ENCODE measurements around the gene RASGRF1.

- no peak for TF ChIP-seq CTCF (optimal IDR thresholded peaks at IDR 0.05 in 1 of 3, IDR thresholded peaks at IDR 0.05 in 1 of 3, conservative IDR thresholded peaks at IDR 0.05 in 1 of 3; ENCODE audit: extremely low read depth in 1 of 3, insufficient read depth in 2 of 3, low read length in 3 of 3)
- TF ChIP-seq EZH2 (IDR thresholded peaks at IDR 0.05; ENCODE audit: low read length) = no peak
These were observed 167.6 kb downstream of the RASGRF1 start for GRCh38 chr15:78923015-78923414.
